ENCODE measurements around the gene PTPRN2.
"Not testable (repeated sequence)": the region's sequence is repeated elsewhere in the genome, so short reads cannot be mapped to it uniquely, and the experiment has no call there.

PTPRN2 gene

GRCh38 chr7:158443688-158444483, 143.7 kb downstream of the PTPRN2 start:
- DNase-seq (ENCODE audit: low spot score): no peak

DNA sequence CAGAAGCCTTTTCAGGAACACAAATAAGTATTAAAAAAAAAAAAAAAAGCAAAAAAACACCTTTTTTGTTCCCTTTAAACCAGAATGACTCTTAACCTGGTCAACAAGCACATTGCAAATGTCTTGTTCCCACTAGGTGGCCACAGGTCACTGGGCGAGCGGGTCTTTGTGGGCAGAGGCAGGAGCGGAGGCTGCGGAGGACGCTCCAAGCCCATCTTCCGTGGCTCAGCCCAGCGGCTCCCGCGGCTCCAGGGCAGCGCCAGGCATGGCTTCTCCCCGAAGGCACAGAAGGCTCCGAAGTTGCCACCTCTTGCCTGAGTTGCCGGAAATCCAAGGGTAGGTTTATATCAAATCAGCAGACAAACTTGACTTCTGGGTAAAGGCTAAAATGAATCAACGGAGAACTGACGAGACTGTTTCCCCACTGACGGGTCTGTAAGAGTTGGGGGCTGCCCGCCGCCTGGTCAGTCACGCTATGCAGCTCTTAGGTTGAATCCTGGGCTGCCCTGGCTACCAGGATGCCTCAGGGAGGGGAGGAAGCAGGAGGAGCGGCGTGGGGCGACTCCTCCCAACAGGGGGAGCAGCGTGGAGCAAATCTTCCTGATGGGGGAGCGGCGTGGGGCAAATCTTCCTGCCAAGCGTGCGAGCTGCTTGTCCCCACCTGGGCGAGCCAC, 144.5 kb downstream of the PTPRN2 start:
- DNase-seq (ENCODE audit: low spot score): no peak

DNA sequence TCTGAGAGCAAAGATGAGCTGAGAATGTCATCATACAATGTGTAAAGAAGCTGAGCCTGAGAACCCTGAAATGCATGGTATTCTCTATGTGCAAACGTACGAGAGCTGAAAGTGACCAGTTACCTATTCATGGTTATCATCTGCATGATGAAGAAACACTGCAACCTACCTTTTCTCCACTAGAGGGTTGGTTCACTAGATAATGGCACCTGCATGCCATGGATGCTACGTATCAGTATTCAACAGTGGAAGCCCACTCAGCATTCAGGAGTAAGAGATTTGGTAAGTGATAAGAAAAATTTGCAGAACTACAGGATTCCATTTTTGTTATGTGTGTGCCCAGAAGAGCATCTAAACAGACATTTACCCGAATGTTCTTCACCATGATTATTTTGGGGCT, 145.4 kb downstream of the PTPRN2 start:
- DNase-seq (ENCODE audit: low spot score): peak; percentile 23

DNA sequence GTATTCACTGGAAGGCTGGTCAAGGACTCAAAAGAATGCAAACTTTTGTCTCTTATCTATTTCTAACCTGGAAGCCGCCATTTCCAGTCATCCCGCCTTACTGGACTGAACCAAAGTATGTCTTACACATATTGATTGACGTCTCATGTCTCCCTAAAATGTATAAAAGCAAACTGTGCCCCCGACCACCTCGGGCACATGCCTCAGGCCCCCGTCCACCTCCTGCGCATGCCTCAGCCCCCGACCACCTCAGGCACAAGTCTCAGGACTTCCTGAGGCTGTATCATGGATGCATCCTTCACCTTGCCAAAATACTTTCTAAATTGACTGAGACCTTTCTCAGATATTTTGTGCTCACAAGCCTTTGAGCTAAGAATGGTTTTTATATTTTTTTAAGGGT, 148.6 kb downstream of the PTPRN2 start:
- no peak for DNase-seq (ENCODE audit: low spot score)

- peak; percentile 70 for DNase-seq (ENCODE audit: low spot score)
Measured at GRCh38 chr7:158432369-158433341, 155.0 kb downstream of the PTPRN2 start.

- peak; percentile 59 for DNase-seq (ENCODE audit: low spot score)
Measured at GRCh38 chr7:158431941-158432347, 155.7 kb downstream of the PTPRN2 start.

DNA sequence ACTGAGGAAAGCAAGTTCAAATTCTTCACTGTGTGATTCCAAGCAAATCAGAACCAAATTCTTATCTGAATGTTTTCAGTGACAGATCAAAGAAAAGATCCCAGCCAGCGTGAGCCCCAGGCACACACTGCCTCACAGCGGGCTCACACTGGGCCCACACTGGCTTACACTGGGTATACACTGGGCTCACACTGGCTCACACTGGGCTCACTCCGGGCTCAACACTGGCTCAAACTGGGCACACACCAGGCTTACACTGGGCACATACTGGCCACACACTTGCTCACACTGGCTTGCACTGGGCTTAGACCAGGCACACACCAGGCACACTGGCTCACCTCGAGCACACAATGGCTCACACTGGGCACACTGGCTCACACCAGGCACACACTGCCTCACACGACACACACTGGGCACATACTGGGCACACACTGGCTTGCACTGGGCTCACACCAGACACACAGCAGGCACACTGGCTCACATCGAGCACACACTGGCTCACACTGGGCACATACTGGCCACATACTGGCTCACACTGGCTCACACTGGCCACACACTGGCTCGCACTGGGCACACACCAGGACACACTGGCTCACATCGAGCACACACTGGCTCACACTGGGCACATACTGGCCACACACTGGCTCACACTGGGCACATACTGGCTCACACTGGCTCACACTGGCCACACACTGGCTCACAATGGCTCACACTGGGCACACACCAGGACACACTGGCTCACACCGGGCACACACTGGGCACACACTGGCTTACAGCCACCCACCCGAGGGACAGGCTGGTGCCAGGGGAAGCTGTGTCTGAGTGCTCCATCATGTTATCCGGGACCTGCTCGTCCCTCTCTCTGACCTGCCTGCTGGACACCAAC, 156.3 kb downstream of the PTPRN2 start:
- DNase-seq (ENCODE audit: low spot score): no peak

DNA sequence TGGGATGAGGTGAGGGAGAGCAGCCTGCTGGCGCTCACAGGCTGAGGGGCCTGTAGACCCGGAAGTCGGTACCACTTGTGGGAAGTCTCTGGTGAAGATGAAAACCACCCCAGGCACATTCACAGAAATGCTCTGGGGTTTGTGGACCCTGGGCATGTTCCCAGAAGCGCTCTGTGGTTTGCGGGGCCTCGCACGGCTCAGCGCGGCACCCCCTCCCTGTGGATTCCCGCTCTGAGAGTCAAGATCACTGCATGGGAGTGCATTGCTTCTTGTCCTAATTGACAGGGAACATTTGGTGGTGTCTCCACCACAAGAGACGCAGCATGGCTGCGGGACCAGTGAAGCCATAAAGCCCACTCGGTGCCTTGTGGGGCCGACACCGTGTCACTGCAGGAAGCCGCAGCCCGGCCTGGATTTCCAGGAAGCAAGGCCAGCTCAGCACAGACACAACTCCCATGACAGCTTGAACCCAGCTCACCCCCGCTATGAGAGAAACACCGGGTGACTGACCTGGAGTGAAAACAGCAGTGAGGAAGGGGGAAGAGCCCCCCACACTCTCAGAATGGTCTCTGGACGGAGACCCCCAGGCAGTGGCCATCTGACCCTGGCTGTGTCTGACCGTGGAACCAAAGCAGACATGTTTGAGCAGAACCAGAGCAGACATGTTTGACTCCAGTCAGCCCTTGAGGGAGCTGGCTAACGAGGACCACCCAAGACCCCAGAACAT, 157.2 kb downstream of the PTPRN2 start:
- DNase-seq (ENCODE audit: low spot score): no peak

DNA sequence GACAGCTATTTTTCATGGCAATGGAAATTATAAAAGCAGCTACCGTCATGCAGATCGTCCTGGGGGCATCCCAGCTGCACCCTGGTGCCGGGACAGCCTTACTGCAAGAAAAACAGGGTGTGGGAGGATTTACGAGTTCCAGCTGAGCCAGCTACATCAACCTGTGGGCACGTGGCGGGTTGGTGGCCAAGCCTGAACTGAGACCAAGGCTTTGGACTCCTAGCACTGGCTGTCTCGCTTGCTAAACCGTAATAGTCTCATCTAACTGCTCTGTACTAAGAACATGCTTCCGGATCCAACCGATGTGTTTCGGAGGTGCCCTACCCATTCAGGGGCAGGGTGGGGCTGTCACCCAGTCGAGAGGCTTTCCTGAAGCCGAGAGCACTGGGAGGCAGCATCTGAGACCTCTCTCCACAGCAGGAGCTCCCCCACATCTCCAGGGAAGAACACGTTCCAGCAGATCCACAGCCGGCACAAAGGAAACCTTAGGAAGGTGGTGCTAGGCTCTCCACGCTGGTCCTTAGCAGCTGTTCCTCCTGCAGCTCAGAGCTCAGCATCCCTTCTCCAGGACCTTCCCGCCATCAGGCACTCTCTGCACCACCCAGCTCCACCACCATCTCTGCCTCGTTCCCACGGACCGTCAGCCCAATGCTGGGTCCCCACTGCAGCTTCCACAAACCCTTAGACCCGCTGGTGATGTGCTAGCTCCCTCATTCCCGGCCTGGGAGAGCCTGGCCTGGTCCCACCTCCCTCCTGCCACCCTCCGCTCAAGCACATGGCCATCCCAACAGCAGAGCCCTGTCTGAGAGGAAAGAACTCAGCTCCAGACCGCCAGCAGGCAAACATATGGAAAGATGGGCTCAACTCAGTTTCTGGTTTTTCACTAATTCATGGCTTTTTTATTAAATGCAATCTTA, 158.5 kb downstream of the PTPRN2 start:
- no peak for DNase-seq (ENCODE audit: low spot score)

- no peak for DNase-seq (ENCODE audit: low spot score)
Measured at GRCh38 chr7:158428131-158428836, 159.3 kb downstream of the PTPRN2 start.

DNA sequence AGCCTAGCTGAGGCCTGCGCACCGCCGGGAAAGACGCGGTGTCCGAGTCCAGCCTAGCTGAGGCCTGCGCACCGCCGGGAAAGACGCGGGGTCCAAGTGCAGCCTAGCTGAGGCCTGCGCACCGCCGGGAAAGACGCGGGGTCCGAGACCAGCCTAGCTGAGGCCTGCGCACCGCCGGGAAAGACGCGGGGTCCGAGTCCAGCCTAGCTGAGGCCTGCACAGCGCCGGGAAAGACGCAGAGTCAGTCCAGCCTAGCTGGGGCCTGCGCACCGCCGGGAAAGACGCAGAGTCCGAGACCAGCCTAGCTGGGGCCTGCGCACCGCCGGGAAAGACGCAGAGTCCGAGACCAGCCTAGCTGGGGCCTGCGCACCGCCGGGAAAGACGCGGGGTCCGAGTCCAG, 161.9 kb downstream of the PTPRN2 start:
- not testable (repeated sequence) for DNase-seq (ENCODE audit: low spot score)

DNA sequence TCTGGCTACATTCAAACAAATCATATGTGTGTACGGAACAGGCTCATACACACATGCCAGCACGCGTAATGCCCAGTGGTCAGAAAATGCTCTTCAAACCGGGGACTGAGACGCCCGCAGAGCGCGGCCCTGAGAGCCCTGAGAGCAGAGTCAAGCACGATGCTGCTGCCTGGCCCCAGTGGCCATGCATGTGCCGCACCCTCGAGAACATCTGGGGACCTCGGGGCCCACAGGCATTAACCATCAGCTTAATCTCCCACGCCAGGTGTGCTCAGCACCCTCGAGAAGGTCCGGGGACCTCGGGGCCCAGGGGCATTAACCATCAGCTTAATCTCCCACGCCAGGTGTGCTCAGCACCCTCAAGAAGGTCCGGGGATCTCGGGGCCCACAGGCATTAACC, 163.1 kb downstream of the PTPRN2 start:
- DNase-seq (ENCODE audit: low spot score): no peak

- no peak for DNase-seq (ENCODE audit: low spot score)
Measured at GRCh38 chr7:158424011-158424410, 163.6 kb downstream of the PTPRN2 start.

DNA sequence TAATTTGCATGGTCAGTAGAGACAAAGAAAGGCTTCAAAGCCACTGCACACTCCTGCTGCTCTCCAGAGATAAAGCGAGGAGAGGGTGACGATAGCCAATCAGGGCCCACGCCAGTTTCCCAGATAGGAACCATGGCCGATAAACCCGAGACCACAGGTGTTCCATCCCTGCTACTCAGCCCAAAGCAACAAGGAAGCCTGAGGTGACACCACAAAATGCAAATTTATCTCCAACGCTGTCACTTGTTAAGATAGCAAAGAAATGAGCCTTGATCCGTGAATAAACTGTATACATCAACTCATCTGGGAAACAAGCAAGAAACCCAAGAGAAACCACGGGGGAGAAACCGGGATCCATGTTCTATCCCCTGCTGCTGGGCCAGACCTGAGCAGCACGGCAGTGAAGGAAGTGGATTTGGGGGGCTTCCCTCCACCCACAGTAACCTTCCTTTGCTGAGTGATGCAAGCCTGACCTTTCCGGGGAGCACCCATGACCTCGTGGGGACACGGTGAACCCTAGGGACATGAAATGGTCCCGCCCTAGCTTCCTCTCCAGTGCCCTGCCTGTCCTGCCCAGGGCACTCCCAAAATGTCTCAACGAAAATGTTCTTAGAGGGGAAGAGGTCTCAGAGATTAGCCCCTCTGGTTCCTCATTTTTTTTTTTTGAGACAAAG, 164.6 kb downstream of the PTPRN2 start:
- DNase-seq (ENCODE audit: low spot score): no peak

- DNase-seq (ENCODE audit: low spot score): no peak
Measured at GRCh38 chr7:158422196-158422886, 165.3 kb downstream of the PTPRN2 start.

DNA sequence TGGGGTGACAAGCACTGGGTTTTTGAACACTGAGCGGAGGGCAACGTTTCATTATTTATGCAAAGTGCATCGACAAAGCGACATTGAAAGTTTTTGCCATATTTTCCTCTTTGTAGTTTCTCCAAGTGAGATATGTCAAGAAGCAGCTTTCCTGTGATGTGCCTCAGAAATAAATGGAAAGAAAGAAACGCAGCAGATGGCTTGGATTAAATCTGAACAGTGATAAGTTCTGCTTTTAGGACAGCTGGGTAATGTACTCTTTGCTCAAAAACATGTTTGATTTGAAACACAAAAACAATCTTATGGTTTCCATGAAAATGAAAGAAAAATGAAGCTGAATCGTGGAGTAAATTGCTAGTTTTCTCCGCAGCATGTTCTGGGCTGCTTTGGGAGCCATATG, 166.3 kb downstream of the PTPRN2 start:
- DNase-seq (ENCODE audit: low spot score): no peak

DNA sequence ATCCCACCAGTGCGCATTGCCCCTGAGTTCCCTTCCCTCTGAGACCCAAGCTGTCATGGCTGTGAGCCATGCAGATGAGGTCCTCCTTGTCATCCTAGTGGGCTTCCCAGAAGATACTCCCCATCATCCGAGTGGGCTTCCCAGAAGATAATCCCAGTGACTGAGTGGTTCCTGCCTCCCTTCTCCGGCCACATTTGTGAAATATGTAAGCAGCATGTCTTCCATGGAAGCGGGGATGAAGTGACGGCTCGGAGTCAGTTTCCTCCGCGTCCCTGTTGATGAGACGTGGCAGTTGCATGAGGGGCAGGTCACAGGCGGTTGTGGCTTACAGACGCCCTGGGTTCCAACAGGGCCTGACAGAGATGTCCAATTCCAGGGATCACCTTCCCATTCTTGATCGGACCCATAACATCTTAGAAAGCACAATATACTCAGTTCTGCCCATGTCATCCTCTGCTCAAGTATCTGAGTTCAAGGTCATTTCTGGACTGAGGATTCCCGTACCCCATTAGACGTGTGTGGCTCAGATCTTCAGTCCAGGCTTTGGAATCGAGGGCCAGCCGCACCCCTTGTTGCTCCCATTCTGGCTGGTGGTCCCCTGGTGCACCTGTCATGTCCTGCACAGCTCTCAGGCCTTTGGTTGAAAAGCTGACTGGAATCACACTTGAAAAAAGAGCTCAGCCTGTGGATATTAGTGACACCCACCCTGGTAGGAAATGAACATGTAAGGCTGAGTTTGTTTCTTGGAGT, 166.9 kb downstream of the PTPRN2 start:
- DNase-seq (ENCODE audit: low spot score): no peak

All from LoVo (cell line).